Natural killer cell (primary cell): ENCODE measurements around the gene DOLPP1. TPM values are rescaled to one million over a fixed set of nuclear protein-coding genes. Genes with fewer than 3 reads are reported as not detected.

Experiments
- ATAC-seq, 3 donors: fragments of 150-1000 bp in 2 of 3; fragments of 200-7000 bp in 1 of 3; cut with Tn5 transposase; 1 replicate in 1 of 3; 2 replicates in 2 of 3; pipeline ENCODE4 v1.10.0; 2021; ENCODE audit warnings: mild to moderate bottlenecking in 2 of 3, moderate library complexity in 2 of 3
- DNase-seq, 2 donors: peaks; one replicate each; pipeline versions ENCODE4 v3.0.0 to v3.0.0-alpha.2; 2013 to 2021; ENCODE audit warnings: mixed read lengths in 1 of 2
- H3K27ac ChIP-seq: one replicate; pipeline ENCODE4 v1.5.1; 2013; ENCODE audit warnings: mild to moderate bottlenecking, low read length
- H3K27me3 ChIP-seq: one replicate; pipeline ENCODE4 v1.6.1; 2013; ENCODE audit warnings: low read length; ENCODE audit not compliant: control insufficient read depth, insufficient read depth
- H3K36me3 ChIP-seq: one replicate; pipeline ENCODE4 v1.6.1; 2013; ENCODE audit warnings: low read length; ENCODE audit not compliant: control insufficient read depth, insufficient read depth
- H3K4me1 ChIP-seq: one replicate; pipeline ENCODE4 v1.6.1; 2013; ENCODE audit warnings: low read length; ENCODE audit not compliant: control insufficient read depth, insufficient read depth
- H3K4me3 ChIP-seq: one replicate; pipeline ENCODE4 v1.5.1; 2013; ENCODE audit warnings: low read length
- H3K9me3 ChIP-seq: one replicate; pipeline ENCODE4 v1.6.1; 2013; ENCODE audit warnings: low read length; ENCODE audit not compliant: control insufficient read depth, insufficient read depth
- H3K27ac Mint-ChIP-seq, 2 donors: one replicate each; pipeline ENCODE4 v1.8.0; 2022; ENCODE audit warnings: mild to moderate bottlenecking in 2 of 2, mixed read lengths in 2 of 2, moderate library complexity in 1 of 2
- H3K27me3 Mint-ChIP-seq, 2 donors: one replicate each; pipeline ENCODE4 v1.8.0; 2022; ENCODE audit warnings: low read depth in 2 of 2, mixed read lengths in 2 of 2
- H3K36me3 Mint-ChIP-seq: one replicate; pipeline ENCODE4 v1.8.0; 2022; ENCODE audit warnings: mixed read lengths
- H3K4me1 Mint-ChIP-seq, 2 donors: one replicate each; pipeline ENCODE4 v1.8.0; 2022; ENCODE audit warnings: mixed read lengths in 2 of 2
- H3K4me3 Mint-ChIP-seq: one replicate; pipeline ENCODE4 v1.8.0; 2022; ENCODE audit warnings: mild to moderate bottlenecking, moderate library complexity, mixed read lengths
- H3K9me3 Mint-ChIP-seq, 2 donors: one replicate each; pipeline ENCODE4 v1.8.0; 2022; ENCODE audit warnings: mixed read lengths in 2 of 2
- CTCF ChIP-seq: fragments of 200-600 bp; IDR thresholded peaks from one replicate; pipeline ENCODE4 v1.8.0; 2022; ENCODE audit warnings: antibody characterized with exemption
- WGBS: methylation state at CpG from one replicate; pipeline ENCODE4 v1.1.7; 2013; ENCODE audit warnings: missing lambda C conversion rate; ENCODE audit not compliant: insufficient coverage; 5-methylcytosine and 5-hydroxymethylcytosine counted together
- intact Hi-C: fragments of 100-400 bp; cut with micrococcal nuclease; formaldehyde crosslinking; loops from one replicate; pipeline ENCODE4 v1.14.2; 2022
- total RNA-seq, 4 donors: library from RNA; stranded (reverse); fragments of 120-200 nt in 1 of 4; gene quantifications; one replicate each; pipeline versions ENCODE4 v1.2.3 to v1.2.4, GENCODE V29; 2013 to 2022

DOLPP1 gene
- total RNA-seq, 3 donors from 2014 or later (not counting 1 experiment from before 2014, with no cell fraction given): 7.5 to 11.6 (median 7.8) TPM

GRCh38 chr9:129058965-129059795, 21.7 kb upstream of the DOLPP1 start:
- ATAC-seq: no peak
- no peaks in the 10 kb centered on the region for H3K36me3 Mint-ChIP-seq

GRCh38 chr9:129059796-129060785, 20.8 kb upstream of the DOLPP1 start:
- no peak for TF ChIP-seq CTCF
- Mint-ChIP-seq H3K4me1 (peaks cover 5 to 6% of the 10 kb centered on the region in 2 donors), H3K27me3 (no peaks in the 10 kb centered on the region), H3K9me3 (no peaks in the 10 kb centered on the region), H3K27ac (no peak overlapping the region), H3K36me3 (no peaks in the 10 kb centered on the region), H3K4me3 (no peak overlapping the region)
- H3K27me3 ChIP-seq: no peaks in the 10 kb centered on the region
- DNase-seq: no peak
- intact Hi-C loops: no loop called here
- 95% methylated on average over 37 of the region's 37 CpGs for WGBS
- H3K4me3 ChIP-seq: no peak overlapping the region
- H3K36me3 ChIP-seq: peaks cover 42% of the 10 kb centered on the region
- no peaks in the 10 kb centered on the region for H3K9me3 ChIP-seq
- ATAC-seq: no peak
- peaks cover 11% of the 10 kb centered on the region for H3K4me1 ChIP-seq
- H3K27ac ChIP-seq: no peak overlapping the region

More at GRCh38 chr9:129058965-129059795, 21.7 kb upstream of the DOLPP1 start:
- Histone ChIP-seq H3K4me1 (peaks cover 11% of the 10 kb centered on the region), H3K4me3 (no peak overlapping the region), H3K27ac (no peak overlapping the region), H3K9me3 (no peaks in the 10 kb centered on the region), H3K36me3 (peaks cover 42% of the 10 kb centered on the region), H3K27me3 (no peaks in the 10 kb centered on the region)
- intact Hi-C loops: no loop called here
- no peak overlapping the region for H3K27ac Mint-ChIP-seq
- H3K4me1 Mint-ChIP-seq: peaks cover 5 to 6% of the 10 kb centered on the region in 2 donors
- no peak overlapping the region for H3K4me3 Mint-ChIP-seq
- 97% methylated on average over 21 of the region's 21 CpGs for WGBS
- no peaks in the 10 kb centered on the region for H3K9me3 Mint-ChIP-seq
- no peak for TF ChIP-seq CTCF
- DNase-seq: no peak
- no peaks in the 10 kb centered on the region for H3K27me3 Mint-ChIP-seq

- Mint-ChIP-seq H3K4me1 (peaks cover 5 to 6% of the 10 kb centered on the region in 2 donors), H3K4me3 (no peak overlapping the region), H3K9me3 (no peaks in the 10 kb centered on the region), H3K36me3 (no peaks in the 10 kb centered on the region), H3K27me3 (no peaks in the 10 kb centered on the region), H3K27ac (no peak overlapping the region)
- TF ChIP-seq CTCF: no peak
- no peak for DNase-seq
- Histone ChIP-seq H3K27ac (no peak overlapping the region), H3K36me3 (peaks cover 47% of the 10 kb centered on the region), H3K27me3 (no peaks in the 10 kb centered on the region), H3K4me1 (peaks cover 11% of the 10 kb centered on the region), H3K9me3 (no peaks in the 10 kb centered on the region), H3K4me3 (no peak overlapping the region)
- intact Hi-C loops: no loop called here
- WGBS: 95% methylated on average over 12 of the region's 12 CpGs
- ATAC-seq: no peak
Observed at GRCh38 chr9:129060991-129061390, 19.9 kb upstream of the DOLPP1 start.
